ENCODE measurements around the gene NLRP5.
"Not testable (repeated sequence)": the region's sequence is repeated elsewhere in the genome, so short reads cannot be mapped to it uniquely, and the experiment has no call there.

Gene NLRP5

DNA sequence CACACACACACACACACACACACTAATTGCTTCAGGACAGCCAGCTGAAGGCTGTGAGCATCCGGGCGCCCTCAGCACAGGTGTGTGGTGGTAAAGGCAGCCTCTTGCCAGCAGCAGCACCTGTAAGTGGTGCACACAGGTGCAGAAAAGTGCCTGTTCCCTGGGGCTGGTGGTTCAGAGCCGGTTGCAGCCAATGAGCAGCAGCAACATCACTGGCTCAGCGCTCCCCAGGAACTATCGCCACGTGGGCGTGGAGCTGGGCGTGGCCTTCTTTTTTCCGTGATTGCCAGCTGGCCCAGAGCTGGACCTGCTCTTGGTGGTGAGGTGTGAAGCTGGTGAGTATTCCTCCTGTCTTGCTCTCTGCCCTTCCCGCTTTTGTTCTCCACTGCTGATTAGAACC lies at the start of gene NLRP5:
TSS of gene NLRP5 (plus strand) at position 289 of the 400 bp plus-strand sequence.
- no peak for DNase-seq (ENCODE audit: low spot score)

DNA sequence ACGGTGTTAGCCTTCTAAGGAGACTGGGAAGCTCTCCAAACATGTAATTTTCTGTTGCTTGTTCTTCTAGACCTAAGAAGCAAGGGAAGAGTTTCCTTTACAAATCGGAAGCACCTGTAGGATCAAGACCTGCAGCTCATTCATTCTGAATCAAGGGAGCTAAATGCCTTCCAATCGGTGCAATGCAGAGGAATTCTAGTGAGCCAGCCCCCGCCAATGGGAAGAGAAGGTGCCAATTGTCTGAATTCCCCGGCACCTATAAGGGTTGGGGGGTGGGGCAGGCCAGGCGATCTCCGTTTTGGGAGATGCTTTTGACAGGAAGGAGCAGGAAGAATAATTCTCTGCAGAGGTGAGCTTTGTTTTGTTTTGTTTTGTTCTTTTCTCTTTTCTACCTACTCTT lies 47.4 kb upstream of the NLRP5 start:
- no peak for DNase-seq (ENCODE audit: low spot score)

DNA sequence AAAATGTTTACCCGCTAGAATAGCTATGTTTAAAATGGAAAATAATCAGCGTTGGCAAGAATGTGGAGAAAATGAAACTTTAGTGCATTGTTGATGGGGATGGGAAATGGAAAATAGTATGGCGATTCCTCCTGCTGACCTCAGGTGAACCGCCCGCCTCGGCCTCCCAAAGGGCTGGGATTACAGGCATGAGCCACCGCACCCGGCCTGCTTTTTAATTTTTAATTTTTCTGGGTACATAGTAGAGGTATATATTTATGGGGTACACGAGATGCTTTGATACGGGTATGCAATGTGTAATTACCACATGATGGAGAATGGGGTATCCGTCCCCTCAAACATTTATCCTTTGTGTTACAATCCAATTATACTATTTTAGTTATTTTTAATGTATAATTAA lies 46.3 kb upstream of the NLRP5 start:
- no peak for DNase-seq (ENCODE audit: low spot score)

DNA sequence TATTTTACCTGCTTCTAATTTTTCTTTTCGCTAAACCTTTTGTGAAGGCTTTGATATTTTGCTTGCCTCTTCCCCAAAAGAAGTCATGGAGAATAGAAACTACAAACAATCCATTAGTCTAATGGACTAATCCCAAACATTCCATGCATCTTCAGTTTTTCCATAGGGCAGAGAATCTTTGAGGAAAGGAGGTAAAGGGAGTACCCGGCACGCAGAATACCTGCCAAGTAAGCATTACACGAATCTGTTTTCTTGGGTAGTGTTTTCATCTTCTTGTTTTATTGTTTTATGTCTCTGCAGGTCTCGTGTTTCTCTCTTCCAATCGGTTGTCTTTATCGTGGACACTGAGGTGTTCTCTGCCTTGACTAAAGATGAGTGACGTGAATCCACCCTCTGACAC lies 39.0 kb upstream of the NLRP5 start, which contains the start of gene NLRP8:
TSS of gene NLRP8 (plus strand) at position 301 of the 400 bp plus-strand sequence.
- no peak for DNase-seq (ENCODE audit: low spot score)

DNA sequence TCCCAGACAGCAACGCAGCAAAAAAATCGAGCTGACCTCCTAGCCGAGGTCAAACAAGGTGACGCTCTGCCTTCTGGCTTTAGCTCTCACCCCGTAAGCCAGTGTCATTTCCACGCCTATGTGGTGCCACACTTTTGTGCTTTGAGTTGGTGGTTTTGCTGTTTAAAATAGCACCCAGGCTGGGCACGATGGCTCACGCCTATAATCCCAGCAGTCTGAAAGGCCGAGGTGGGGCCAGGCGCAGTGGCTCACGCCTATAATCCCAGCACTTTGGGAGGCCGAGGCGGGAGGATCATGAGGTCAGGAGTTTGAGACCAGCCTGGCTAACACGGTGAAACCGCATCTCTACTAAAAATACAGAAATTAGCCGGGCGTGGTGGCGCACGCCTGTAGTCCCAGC lies 36.0 kb upstream of the NLRP5 start:
- not testable (repeated sequence) for DNase-seq (ENCODE audit: low spot score)

DNA sequence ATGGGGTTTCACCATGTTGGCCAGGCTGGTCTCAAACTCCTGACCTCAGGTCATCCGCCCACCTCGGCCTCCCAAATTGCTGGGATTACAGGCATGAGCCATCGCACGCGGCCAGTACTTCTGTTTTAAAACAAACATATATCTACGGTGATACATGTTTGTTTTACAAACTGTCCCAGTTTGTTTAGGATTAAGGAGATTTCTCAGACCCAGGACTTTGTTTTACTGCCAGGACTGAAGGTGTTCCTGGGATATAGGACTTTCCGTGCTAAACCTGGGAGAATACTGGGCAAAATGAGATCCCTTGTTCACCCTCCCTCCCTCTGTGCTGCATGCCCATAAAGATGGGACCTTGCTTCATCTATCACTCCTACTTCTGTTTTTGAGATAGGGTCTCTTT lies 30.1 kb upstream of the NLRP5 start:
- no peak for DNase-seq (ENCODE audit: low spot score)

DNA sequence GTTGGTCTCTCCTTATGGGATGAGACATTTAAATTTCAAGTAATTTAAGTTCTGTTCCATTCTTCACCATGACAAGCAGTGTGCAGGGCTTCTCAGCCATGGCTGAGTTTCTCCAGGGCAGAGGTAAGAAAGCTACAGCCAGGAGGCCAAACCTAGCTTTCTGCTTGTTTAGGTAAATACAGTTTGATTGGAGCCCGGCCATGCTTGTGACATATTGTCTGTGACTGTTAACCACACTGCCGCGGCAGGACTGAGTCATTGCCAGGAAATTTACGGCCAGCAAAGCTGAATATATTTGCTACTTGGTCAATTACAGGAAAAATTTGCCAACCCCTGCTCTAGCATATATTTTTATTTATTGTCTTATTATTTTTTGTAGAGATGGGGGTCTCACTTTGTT lies 28.2 kb upstream of the NLRP5 start:
- DNase-seq (ENCODE audit: low spot score): no peak

DNA sequence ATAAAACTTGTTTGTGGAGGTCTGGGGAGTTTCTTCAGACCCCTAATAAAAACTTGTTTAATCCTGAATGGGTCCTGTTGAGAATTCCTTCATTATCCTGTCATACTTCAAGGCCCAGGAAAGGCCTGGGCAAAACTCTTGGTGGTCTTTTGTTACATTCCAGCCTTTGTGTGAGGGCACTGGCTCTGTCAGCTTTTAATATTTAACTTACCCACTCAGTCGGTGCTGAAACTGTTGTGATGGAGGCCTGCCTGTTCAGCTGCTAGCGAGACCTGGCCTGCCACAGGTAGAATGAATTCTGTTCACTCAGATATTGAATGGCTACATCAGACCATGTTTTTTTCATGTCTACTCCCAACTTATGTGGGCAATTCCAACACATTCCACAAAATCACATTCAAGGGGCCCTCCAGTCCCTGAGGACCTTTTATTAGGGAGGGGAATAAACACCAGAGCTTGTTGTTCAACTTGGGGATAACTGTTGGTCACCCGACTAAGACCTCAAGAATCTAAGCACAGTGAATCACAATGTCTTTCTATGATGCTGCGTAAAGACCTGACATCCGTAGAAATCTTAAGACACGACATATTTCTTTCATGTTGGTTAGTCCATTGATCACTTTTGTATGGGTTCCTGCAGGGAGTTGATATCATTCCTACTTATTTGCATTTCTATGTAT lies 26.4 kb upstream of the NLRP5 start:
- DNase-seq (ENCODE audit: low spot score): no peak

DNA sequence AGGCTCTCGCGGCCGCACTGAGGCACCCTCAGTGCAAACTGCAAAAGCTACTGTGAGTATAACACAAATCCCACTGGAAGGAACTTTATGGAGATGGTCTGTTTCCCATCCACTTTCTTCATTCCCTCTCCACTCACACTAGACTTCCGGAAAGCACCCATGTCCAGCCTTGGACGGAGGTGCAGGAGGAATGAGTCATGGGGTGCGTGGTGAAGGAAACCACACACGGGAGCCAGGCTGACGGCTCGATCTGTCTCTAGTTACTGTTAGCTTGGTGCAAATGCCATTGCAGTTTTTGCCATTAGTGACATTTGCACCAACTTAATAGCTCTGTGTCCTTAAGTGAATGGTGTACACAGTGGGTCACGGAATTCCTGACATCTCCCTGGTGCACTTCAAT lies 24.4 kb upstream of the NLRP5 start:
- DNase-seq (ENCODE audit: low spot score): no peak

DNA sequence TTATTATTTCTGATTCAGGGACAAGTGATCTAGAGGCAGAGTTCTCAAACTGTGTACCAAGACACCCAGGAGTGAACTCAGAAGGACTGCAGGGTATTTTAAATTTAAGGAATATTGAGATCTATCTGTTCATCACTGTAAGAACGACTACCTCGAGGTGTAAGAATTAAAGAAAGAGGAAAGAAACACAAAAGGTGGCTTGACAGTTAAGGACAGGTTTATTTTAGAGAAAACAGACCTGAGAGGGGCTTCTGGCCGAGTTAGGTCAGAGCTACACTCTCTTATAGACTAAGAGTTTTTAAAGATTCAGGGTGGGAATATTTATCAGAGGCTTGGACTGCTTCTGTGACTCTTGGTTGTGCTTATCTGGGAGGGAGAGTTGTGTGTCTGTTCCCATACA lies 12.6 kb upstream of the NLRP5 start:
- no peak for DNase-seq (ENCODE audit: low spot score)

DNA sequence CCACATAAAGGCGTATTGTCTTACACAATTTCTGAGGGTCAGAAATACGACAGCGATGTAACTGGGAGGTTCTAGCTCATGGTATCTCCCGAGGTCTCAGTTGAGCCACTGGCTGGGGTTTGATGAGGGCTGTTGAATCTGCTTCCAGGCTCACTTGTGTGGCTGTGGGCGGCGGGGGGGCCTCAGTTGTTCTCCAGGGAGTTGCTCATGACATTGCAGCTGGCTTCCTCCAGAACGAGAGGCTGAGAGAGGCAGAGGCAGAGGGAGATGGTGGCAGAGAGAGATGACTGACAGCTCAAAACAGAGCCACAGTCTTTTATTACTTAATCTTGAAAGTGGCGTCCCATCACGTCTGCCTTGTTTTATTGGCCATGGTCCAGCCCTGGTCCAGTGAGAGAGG lies 6.2 kb upstream of the NLRP5 start:
- DNase-seq (ENCODE audit: low spot score): no peak

DNA sequence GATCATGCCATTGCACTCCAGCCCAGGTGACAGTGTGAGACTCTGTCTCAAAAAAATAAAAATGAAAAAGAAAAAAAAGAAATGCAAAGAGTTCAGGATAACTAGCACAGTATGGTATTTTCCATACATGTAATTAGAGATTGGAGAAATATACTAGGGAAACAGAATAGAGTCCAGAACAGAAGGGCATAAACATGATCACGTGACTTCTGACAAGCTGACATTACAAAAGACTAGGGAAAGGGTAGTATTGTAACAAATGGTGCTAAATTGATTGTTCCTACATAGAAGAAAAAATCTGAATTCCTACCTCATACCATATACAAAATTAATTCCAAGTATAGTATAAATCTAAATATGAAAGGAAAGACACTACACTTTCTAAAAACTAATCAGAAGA lies 1.3 kb upstream of the NLRP5 start:
- DNase-seq (ENCODE audit: low spot score): no peak

DNA sequence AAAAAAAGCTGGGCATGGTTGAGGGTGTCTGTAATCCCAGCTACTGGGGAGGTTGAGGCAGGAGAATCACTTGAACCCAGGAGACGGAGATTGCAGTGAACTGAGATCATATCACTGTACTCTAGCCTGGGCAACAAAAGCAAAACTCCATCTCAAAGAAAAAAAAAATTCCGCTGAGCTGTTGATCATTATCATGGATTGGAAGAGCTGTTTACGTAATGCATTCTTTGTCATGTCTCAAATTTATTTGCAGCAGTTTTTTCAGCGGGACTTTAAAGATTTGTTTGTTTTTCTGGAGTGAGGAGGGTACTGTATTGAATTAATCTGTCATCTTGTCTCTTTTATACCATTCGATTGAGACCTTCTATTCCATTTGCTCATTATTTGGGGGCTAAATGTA lies 4.3 kb downstream of the NLRP5 start:
- DNase-seq (ENCODE audit: low spot score): no peak

DNA sequence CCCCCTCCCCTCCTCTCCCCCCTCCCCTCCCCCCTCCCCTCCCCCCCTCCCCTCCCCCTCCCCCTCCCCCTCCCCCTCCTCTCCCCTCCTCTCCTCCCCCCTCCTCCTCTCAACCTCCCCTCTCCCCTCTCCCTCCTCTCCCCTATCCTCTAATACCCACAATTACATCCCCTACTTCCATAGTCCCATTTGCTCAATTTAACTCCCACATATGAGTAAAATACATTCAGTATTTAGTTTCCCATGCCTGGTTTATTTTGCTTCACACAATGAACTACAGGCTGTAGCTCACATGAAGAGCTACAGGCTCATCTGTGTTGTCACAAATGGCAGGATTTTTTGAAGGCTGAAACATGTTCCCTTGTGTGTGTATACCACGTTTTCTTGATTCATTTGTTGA lies 6.9 kb downstream of the NLRP5 start:
- DNase-seq (ENCODE audit: low spot score): no peak

DNA sequence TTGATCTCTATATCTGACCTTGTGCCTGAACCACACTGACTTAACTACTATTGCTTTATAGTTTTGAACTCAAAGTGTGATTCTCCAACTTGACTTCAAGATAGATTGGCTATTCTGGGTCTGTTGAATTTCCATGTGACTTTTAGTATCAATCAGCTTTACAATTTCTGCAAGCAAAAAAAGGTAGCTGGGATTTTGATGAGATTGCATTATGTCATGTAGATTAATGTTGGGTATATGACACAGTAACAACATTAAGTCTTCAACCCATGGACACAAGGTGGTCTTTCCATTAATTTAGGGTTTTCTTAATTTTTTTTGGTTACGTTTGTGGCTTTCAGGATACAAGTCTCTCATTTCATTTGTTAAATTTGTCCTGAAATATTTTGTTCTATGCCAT lies 28.2 kb downstream of the NLRP5 start:
- DNase-seq (ENCODE audit: low spot score): no peak

DNA sequence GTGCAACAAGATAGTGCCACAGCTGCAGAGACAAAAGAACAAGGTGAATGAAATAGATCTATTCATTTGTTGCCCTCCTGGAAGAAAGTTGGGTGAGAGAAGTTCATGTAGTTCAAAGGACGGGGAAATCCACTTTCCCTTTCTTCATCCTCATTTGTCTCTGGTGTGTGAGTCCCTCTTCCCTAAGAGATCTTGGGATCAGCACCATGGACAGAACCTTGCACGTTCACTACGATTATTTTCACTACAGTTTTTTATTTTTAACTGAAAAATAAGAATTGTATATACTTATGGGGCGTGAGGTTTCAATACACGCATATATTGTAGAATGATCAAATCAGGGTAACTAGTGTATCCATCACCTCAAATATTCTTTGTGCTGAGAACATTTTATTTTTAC lies 29.2 kb downstream of the NLRP5 start:
- DNase-seq (ENCODE audit: low spot score): no peak

DNA sequence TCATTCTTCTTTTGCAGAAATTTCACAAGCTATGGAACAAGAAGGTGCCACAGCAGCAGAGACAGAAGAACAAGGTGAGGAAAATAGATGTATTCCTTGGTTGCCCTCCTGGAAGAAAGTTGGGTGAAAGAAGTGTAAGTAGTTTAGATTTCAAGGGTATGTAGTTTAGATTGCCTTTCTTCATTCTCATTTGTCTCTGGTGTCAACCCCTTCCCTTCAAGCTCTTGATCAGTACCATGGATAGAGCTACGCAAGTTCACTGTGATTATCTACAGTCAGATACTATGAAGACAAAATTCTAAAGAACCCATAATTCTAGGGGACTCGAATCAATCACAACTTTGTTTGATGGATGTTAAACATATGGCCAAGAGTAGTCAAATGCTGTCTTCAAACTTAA lies 32.8 kb downstream of the NLRP5 start:
- DNase-seq (ENCODE audit: low spot score): not testable (repeated sequence)

DNA sequence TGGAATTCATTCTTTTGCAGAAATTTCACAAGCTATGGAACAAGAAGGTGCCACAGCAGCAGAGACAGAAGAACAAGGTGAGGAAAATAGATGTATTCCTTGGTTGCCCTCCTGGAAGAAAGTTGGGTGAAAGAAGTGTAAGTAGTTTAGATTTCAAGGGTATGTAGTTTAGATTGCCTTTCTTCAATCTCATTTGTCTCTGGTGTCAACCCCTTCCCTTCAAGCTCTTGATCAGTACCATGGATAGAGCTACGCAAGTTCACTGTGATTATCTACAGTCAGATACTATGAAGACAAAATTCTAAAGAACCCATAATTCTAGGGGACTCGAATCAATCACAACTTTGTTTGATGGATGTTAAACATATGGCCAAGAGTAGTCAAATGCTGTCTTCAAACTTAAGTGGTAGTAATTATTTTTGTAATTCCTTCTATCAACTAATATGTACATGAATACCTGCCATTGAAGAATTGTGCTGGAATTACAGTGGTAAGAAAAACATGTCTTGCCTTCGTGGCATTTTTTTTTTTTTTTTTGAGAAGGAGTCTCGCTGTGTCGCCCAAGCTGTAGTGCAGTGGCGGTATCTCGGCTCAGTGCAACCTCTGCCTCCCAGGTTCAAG lies 33.9 kb downstream of the NLRP5 start:
- DNase-seq (ENCODE audit: low spot score): not testable (repeated sequence)

DNA sequence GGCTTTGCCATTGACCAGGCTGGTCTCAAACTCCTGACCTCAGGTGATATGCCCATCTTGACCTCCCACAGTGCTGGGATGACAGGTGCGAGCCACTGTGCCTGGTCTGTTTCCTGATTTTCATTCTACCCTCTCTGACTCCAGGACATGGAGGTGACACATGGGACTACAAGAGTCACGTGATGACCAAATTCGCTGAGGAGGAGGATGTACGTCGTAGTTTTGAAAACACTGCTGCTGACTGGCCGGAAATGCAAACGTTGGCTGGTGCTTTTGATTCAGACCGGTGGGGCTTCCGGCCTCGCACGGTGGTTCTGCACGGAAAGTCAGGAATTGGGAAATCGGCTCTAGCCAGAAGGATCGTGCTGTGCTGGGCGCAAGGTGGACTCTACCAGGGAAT lies 40.2 kb downstream of the NLRP5 start:
- DNase-seq (ENCODE audit: low spot score): no peak

DNA sequence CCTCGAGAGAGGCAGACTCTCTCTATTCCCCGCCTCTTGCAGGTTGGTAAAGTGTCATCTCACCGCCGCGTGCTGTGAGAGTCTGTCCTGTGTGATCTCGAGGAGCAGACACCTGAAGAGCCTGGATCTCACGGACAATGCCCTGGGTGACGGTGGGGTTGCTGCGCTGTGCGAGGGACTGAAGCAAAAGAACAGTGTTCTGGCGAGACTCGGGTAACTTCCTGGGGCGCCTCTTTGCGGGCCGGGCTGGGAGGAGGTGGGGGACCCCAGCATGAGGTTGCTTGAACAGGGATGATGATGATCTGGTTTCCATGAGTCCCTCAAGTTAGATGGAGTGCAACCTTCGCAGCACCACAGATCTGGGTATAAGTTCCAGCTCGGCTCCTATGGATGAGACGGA lies 67.0 kb downstream of the NLRP5 start:
- DNase-seq (ENCODE audit: low spot score): no peak

DNA sequence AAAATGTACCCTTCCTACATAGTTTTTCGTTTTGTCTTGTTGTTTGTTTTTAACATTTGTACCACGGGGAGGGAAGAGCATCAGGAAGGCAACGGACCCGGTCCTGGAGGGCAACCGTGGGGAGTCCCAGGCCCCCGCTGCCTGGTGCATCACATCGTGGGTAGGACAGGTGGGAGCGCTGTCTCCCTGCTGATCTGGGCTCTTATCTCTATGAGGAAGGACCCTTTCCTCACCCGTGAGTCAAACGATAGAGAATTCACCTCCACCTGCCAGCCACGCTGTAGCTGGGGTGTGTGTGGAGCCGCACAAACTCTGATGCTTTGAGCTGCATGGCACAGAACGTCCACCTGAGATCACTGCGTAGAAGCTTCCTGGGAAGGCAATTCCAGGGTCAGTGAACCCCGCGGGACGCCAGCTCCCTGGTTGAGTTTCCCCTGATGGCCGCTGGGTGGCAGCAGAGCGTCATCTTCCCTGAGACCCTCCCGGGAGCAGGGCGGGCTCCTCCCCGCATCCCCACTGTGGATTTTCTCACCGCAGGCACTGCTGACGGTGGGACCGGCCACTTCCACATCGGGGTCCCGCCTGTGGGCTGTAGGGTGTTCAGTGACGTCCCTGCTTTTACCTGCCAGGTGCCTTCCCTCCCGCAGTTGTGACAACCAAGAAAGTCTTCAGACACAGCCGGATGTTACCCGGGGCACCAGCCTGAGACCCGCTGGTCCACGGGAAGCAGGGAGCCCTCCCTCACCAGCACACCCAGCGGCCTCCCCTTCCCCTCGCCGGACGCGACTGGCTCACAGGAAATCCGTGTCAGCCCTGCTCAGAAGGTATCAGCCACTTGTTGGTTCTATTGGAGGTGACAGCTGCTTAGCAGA lies 79.8 kb downstream of the NLRP5 start:
- peak; percentile 78 for DNase-seq (ENCODE audit: low spot score)

DNA sequence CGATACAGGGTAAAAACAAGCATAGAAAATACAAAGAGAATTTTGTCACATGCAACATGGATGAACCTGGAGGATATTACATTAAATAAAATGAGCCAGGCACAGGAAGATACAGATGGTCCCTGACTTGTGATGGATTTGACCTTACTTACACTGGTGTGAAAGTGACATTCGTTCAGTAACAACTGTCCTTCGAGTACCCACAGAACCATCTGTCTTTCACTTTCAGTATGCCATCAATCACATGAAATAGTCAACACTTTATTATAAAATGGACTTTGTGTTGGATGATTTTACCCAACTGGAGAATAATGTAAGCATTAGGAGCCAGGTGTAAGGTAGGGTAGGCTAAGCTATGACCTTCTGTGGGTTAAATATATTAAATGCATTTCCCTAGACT lies 83.1 kb downstream of the NLRP5 start:
- DNase-seq (ENCODE audit: low spot score): no peak

DNA sequence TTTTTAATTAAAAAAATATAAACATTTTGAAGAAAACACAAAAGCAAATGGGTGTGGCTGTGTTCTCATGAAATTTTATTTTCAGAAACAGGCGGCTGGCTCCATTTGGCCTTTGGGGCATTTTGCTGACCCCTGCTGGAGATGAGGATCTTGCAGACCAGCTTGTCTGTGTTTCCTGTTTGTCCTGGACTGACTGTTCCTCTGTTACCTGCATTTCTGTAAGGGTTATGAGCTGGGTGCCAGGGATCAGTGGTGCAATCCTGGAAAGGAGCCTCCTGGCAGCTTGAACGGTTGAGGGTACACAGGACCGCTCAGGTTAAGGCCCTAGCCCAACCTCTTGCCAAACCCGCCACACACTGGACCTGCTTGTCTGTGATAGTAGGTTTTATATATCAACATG lies 84.6 kb downstream of the NLRP5 start:
- no peak for DNase-seq (ENCODE audit: low spot score)

Measured in germinal center (tissue), 1 donor.